ENCODE measurements around the gene SMAD3.

DNA sequence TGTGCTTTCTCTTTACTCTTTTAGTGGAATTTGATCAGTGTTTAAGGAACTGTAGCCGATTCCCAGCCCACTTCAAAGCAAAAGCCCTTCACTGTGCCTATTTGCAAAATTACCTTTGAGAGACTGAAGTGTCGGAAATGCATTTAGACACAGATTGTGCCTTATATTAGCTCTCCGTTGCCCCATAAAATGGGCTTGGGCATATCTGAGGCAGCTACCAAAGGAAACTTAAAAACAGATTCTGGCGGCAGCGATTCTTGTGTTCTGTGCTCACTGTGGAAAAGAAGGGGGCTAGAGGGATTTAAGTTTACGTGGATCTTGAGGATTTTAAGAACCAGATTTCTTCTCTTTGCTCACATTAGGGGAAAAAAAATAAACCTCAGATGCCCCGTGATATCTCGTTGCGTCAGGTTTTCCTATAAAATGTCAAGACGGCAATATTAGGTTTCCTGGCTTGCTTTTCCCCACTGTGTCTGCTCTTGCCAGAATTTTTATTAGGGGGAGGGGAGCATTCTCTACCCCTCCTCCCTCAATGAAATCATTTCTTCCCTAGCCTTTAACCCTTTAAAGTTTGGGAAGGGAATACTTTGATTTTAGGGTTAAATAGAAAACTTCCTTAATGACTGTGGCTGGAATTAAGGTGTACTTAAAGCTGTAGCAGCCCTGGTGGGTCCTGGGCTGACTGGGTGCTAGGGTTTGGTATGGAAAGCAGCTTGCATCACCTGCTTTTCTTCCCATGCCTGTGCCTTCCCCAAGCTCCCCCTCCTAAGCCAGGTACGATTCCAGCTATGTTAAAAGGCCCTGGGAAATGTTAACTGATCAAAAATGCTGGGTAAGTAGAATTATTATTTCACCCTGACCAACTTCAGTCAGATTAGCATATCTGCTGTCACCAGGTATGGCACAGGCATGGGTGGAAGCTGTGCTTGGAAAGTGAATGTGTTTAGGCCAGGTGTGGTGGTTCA, 73.8 kb downstream of the SMAD3 start:
- TF ChIP-seq, protein P1, sequence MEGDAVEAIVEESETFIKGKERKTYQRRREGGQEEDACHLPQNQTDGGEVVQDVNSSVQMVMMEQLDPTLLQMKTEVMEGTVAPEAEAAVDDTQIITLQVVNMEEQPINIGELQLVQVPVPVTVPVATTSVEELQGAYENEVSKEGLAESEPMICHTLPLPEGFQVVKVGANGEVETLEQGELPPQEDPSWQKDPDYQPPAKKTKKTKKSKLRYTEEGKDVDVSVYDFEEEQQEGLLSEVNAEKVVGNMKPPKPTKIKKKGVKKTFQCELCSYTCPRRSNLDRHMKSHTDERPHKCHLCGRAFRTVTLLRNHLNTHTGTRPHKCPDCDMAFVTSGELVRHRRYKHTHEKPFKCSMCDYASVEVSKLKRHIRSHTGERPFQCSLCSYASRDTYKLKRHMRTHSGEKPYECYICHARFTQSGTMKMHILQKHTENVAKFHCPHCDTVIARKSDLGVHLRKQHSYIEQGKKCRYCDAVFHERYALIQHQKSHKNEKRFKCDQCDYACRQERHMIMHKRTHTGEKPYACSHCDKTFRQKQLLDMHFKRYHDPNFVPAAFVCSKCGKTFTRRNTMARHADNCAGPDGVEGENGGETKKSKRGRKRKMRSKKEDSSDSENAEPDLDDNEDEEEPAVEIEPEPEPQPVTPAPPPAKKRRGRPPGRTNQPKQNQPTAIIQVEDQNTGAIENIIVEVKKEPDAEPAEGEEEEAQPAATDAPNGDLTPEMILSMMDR (IDR thresholded peaks at IDR 0.05; ENCODE audit: insufficient read depth, low read length) = no peak
- TF ChIP-seq, protein P2, sequence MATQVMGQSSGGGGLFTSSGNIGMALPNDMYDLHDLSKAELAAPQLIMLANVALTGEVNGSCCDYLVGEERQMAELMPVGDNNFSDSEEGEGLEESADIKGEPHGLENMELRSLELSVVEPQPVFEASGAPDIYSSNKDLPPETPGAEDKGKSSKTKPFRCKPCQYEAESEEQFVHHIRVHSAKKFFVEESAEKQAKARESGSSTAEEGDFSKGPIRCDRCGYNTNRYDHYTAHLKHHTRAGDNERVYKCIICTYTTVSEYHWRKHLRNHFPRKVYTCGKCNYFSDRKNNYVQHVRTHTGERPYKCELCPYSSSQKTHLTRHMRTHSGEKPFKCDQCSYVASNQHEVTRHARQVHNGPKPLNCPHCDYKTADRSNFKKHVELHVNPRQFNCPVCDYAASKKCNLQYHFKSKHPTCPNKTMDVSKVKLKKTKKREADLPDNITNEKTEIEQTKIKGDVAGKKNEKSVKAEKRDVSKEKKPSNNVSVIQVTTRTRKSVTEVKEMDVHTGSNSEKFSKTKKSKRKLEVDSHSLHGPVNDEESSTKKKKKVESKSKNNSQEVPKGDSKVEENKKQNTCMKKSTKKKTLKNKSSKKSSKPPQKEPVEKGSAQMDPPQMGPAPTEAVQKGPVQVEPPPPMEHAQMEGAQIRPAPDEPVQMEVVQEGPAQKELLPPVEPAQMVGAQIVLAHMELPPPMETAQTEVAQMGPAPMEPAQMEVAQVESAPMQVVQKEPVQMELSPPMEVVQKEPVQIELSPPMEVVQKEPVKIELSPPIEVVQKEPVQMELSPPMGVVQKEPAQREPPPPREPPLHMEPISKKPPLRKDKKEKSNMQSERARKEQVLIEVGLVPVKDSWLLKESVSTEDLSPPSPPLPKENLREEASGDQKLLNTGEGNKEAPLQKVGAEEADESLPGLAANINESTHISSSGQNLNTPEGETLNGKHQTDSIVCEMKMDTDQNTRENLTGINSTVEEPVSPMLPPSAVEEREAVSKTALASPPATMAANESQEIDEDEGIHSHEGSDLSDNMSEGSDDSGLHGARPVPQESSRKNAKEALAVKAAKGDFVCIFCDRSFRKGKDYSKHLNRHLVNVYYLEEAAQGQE (IDR thresholded peaks at IDR 0.05; ENCODE audit: insufficient replicate concordance, low read depth) = no peak
